Natural killer cell (primary cell): ENCODE results near the gene KIF18A. TPM values are rescaled to one million over a fixed set of nuclear protein-coding genes. Genes with fewer than 3 reads are reported as not detected.

ENCODE experiments used
- ATAC-seq, 3 donors: fragments of 150-1000 bp in 2 of 3; fragments of 200-7000 bp in 1 of 3; cut with Tn5 transposase; 1 replicate in 1 of 3; 2 replicates in 2 of 3; pipeline ENCODE4 v1.10.0; 2021; ENCODE audit warnings: mild to moderate bottlenecking in 2 of 3, moderate library complexity in 2 of 3
- DNase-seq, 2 donors: peaks; one replicate each; pipeline versions ENCODE4 v3.0.0 to v3.0.0-alpha.2; 2013 to 2021; ENCODE audit warnings: mixed read lengths in 1 of 2
- H3K27ac ChIP-seq: one replicate; pipeline ENCODE4 v1.5.1; 2013; ENCODE audit warnings: mild to moderate bottlenecking, low read length
- H3K27me3 ChIP-seq: one replicate; pipeline ENCODE4 v1.6.1; 2013; ENCODE audit warnings: low read length; ENCODE audit not compliant: control insufficient read depth, insufficient read depth
- H3K36me3 ChIP-seq: one replicate; pipeline ENCODE4 v1.6.1; 2013; ENCODE audit warnings: low read length; ENCODE audit not compliant: control insufficient read depth, insufficient read depth
- H3K4me1 ChIP-seq: one replicate; pipeline ENCODE4 v1.6.1; 2013; ENCODE audit warnings: low read length; ENCODE audit not compliant: control insufficient read depth, insufficient read depth
- H3K4me3 ChIP-seq: one replicate; pipeline ENCODE4 v1.5.1; 2013; ENCODE audit warnings: low read length
- H3K9me3 ChIP-seq: one replicate; pipeline ENCODE4 v1.6.1; 2013; ENCODE audit warnings: low read length; ENCODE audit not compliant: control insufficient read depth, insufficient read depth
- H3K27ac Mint-ChIP-seq, 2 donors: one replicate each; pipeline ENCODE4 v1.8.0; 2022; ENCODE audit warnings: mild to moderate bottlenecking in 2 of 2, mixed read lengths in 2 of 2, moderate library complexity in 1 of 2
- H3K27me3 Mint-ChIP-seq, 2 donors: one replicate each; pipeline ENCODE4 v1.8.0; 2022; ENCODE audit warnings: low read depth in 2 of 2, mixed read lengths in 2 of 2
- H3K36me3 Mint-ChIP-seq: one replicate; pipeline ENCODE4 v1.8.0; 2022; ENCODE audit warnings: mixed read lengths
- H3K4me1 Mint-ChIP-seq, 2 donors: one replicate each; pipeline ENCODE4 v1.8.0; 2022; ENCODE audit warnings: mixed read lengths in 2 of 2
- H3K4me3 Mint-ChIP-seq: one replicate; pipeline ENCODE4 v1.8.0; 2022; ENCODE audit warnings: mild to moderate bottlenecking, moderate library complexity, mixed read lengths
- H3K9me3 Mint-ChIP-seq, 2 donors: one replicate each; pipeline ENCODE4 v1.8.0; 2022; ENCODE audit warnings: mixed read lengths in 2 of 2
- WGBS: methylation state at CpG from one replicate; pipeline ENCODE4 v1.1.7; 2013; ENCODE audit warnings: missing lambda C conversion rate; ENCODE audit not compliant: insufficient coverage; 5-methylcytosine and 5-hydroxymethylcytosine counted together
- intact Hi-C: fragments of 100-400 bp; cut with micrococcal nuclease; formaldehyde crosslinking; loops from one replicate; pipeline ENCODE4 v1.14.2; 2022
- total RNA-seq, 4 donors: library from RNA; stranded (reverse); fragments of 120-200 nt in 1 of 4; gene quantifications; one replicate each; pipeline versions ENCODE4 v1.2.3 to v1.2.4, GENCODE V29; 2013 to 2022
- TF ChIP-seq, protein P1 (sequence below): fragments of 200-600 bp; IDR thresholded peaks from one replicate; pipeline ENCODE4 v1.8.0; 2022; ENCODE audit warnings: antibody characterized with exemption

The KIF18A gene
- total RNA-seq, 3 donors from 2014 or later (not counting 1 experiment from before 2014, with no cell fraction given): 3.7 to 6.9 (median 5.5) TPM

DNA sequence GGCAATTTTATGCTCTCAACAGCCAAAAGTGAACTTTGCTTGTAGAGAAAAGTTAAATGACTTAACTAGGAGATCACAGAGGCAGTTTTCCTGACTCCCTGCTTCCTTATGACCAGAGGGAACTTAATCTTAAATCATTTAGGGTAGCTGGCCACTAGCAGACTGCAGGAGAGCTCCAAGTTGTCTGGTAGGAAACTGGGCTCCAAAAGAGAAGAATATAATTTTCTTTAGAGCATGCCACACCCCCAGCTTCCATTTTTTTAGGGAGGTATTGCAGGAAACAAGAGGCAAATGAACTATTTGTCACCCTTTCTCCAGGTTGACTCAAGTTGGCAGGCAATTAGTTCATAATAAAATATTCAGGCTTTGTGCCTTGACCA lies 2.9 kb upstream of the KIF18A start:
- peaks cover 21% of the 10 kb centered on the region for H3K4me1 ChIP-seq
- Mint-ChIP-seq H3K4me1 (peaks cover 51 to 55% of the 10 kb centered on the region in 2 donors), H3K27ac (peak overlapping the region; percentile 98), H3K36me3 (no peaks in the 10 kb centered on the region), H3K9me3 (no peaks in the 10 kb centered on the region), H3K4me3 (peak overlapping the region; percentile 100), H3K27me3 (no peaks in the 10 kb centered on the region)
- peak in 1 of 2 donors; percentile 22 for DNase-seq
- H3K27ac ChIP-seq: peak overlapping the region; percentile 91
- intact Hi-C loops: no loop called here
- TF ChIP-seq, protein P1, sequence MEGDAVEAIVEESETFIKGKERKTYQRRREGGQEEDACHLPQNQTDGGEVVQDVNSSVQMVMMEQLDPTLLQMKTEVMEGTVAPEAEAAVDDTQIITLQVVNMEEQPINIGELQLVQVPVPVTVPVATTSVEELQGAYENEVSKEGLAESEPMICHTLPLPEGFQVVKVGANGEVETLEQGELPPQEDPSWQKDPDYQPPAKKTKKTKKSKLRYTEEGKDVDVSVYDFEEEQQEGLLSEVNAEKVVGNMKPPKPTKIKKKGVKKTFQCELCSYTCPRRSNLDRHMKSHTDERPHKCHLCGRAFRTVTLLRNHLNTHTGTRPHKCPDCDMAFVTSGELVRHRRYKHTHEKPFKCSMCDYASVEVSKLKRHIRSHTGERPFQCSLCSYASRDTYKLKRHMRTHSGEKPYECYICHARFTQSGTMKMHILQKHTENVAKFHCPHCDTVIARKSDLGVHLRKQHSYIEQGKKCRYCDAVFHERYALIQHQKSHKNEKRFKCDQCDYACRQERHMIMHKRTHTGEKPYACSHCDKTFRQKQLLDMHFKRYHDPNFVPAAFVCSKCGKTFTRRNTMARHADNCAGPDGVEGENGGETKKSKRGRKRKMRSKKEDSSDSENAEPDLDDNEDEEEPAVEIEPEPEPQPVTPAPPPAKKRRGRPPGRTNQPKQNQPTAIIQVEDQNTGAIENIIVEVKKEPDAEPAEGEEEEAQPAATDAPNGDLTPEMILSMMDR: no peak
- H3K36me3 ChIP-seq: peaks cover 4% of the 10 kb centered on the region
- ATAC-seq: no peak
- H3K4me3 ChIP-seq: peak overlapping the region; percentile 87
- H3K27me3 ChIP-seq: no peaks in the 10 kb centered on the region
- no peaks in the 10 kb centered on the region for H3K9me3 ChIP-seq

- peaks cover 51 to 55% of the 10 kb centered on the region in 2 donors for H3K4me1 Mint-ChIP-seq
- peak overlapping the region; percentile 87 for H3K4me3 ChIP-seq
- no peaks in the 10 kb centered on the region for H3K36me3 Mint-ChIP-seq
- H3K27me3 Mint-ChIP-seq: no peaks in the 10 kb centered on the region
- no peaks in the 10 kb centered on the region for H3K9me3 Mint-ChIP-seq
- H3K4me3 Mint-ChIP-seq: peak overlapping the region; percentile 100
- peak overlapping the region; percentile 91 for H3K27ac ChIP-seq
- 1% methylated on average over 28 of the region's 31 CpGs for WGBS
- H3K9me3 ChIP-seq: no peaks in the 10 kb centered on the region
- ATAC-seq (peak; percentile 16 to 46 (median 30)), DNase-seq (peak; percentile 52 to 76)
- peaks cover 21% of the 10 kb centered on the region for H3K4me1 ChIP-seq
- intact Hi-C loops: no loop called here
- peaks cover 4% of the 10 kb centered on the region for H3K36me3 ChIP-seq
- TF ChIP-seq, protein P1: no peak
- peak overlapping the region; percentile 98 for H3K27ac Mint-ChIP-seq
- H3K27me3 ChIP-seq: no peaks in the 10 kb centered on the region
Measured at GRCh38 chr11:28110108-28110820, 2.3 kb upstream of the KIF18A start.

DNA sequence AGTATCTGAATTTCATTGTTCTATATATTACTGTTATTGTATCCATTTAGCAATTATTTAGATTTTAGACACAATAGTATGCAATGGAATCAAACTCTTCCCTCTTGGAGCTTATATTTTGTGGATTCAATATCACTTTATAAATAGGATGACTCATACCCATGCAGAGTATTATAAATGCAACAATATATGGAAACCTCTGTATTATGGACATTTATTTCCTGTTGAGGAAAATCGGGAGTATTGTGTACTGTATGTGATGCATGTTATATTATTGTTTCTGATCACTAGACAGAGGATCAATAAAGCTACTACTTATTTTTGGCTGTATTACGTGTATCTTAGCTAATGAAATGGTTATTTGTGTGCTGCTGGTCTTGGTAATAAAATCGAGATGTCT lies 1.0 kb upstream of the KIF18A start:
- Histone ChIP-seq H3K36me3 (peaks cover 4% of the 10 kb centered on the region), H3K9me3 (no peaks in the 10 kb centered on the region), H3K4me3 (no peak overlapping the region), H3K4me1 (peaks cover 21% of the 10 kb centered on the region), H3K27me3 (no peaks in the 10 kb centered on the region), H3K27ac (peak overlapping the region; percentile 91)
- no peaks in the 10 kb centered on the region for H3K27me3 Mint-ChIP-seq
- no peak for ATAC-seq
- no peaks in the 10 kb centered on the region for H3K9me3 Mint-ChIP-seq
- no peak for DNase-seq
- intact Hi-C loops: no loop called here
- H3K27ac Mint-ChIP-seq: peak overlapping the region; percentile 98
- H3K4me1 Mint-ChIP-seq: peaks cover 51 to 55% of the 10 kb centered on the region in 2 donors
- TF ChIP-seq, protein P1: no peak
- H3K4me3 Mint-ChIP-seq: peak overlapping the region; percentile 100
- no peaks in the 10 kb centered on the region for H3K36me3 Mint-ChIP-seq
- WGBS: no CpG with 5 or more reads among the region's 3 CpGs
